AML-193 (cell line): ENCODE data around the gene OBSCN.

ENCODE experiments used
- DNase-seq, 2 experiments: peaks; one replicate each; lab custom pipeline; 2025; lab: John Stamatoyannopoulos, UW

OBSCN gene

GRCh38 chr1:228370439-228370940 is 162.6 kb downstream of the OBSCN start:
- no peak for DNase-seq

DNA sequence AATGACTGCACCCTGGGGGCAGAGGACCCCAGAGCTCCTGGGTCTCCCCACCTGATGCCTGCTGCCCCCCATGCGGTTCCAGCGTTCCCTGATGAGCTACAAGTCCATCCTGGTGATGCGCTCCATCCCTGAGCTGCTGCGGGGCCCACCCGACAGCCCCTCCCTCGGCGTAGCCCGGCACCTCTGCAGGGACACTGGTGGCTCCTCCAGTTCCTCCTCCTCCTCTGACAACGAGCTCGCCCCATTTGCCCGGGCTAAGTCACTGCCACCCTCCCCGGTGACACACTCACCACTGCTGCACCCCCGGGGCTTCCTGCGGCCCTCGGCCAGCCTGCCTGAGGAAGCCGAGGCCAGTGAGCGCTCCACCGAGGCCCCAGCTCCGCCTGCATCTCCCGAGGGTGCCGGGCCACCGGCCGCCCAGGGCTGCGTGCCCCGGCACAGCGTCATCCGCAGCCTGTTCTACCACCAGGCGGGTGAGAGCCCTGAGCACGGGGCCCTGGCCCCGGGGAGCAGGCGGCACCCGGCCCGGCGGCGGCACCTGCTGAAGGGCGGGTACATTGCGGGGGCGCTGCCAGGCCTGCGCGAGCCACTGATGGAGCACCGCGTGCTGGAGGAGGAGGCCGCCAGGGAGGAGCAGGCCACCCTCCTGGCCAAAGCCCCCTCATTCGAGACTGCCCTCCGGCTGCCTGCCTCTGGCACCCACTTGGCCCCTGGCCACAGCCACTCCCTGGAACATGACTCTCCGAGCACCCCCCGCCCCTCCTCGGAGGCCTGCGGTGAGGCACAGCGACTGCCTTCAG is 163.3 kb downstream of the OBSCN start:
- DNase-seq = no peak

DNA sequence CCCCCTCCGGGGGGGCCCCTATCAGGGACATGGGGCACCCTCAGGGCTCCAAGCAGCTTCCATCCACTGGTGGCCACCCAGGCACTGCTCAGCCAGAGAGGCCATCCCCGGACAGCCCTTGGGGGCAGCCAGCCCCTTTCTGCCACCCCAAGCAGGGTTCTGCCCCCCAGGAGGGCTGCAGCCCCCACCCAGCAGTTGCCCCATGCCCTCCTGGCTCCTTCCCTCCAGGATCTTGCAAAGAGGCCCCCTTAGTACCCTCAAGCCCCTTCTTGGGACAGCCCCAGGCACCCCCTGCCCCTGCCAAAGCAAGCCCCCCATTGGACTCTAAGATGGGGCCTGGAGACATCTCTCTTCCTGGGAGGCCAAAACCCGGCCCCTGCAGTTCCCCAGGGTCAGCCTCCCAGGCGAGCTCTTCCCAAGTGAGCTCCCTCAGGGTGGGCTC is 163.9 kb downstream of the OBSCN start:
- DNase-seq = no peak

DNA sequence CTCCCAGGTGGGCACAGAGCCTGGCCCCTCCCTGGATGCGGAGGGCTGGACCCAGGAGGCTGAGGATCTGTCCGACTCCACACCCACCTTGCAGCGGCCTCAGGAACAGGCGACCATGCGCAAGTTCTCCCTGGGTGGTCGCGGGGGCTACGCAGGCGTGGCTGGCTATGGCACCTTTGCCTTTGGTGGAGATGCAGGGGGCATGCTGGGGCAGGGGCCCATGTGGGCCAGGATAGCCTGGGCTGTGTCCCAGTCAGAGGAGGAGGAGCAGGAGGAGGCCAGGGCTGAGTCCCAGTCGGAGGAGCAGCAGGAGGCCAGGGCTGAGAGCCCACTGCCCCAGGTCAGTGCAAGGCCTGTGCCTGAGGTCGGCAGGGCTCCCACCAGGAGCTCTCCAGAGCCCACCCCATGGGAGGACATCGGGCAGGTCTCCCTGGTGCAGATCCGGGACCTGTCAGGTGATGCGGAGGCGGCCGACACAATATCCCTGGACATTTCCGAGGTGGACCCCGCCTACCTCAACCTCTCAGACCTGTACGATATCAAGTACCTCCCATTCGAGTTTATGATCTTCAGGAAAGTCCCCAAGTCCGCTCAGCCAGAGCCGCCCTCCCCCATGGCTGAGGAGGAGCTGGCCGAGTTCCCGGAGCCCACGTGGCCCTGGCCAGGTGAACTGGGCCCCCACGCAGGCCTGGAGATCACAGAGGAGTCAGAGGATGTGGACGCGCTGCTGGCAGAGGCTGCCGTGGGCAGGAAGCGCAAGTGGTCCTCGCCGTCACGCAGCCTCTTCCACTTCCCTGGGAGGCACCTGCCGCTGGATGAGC is 164.5 kb downstream of the OBSCN start:
- no peak for DNase-seq

DNA sequence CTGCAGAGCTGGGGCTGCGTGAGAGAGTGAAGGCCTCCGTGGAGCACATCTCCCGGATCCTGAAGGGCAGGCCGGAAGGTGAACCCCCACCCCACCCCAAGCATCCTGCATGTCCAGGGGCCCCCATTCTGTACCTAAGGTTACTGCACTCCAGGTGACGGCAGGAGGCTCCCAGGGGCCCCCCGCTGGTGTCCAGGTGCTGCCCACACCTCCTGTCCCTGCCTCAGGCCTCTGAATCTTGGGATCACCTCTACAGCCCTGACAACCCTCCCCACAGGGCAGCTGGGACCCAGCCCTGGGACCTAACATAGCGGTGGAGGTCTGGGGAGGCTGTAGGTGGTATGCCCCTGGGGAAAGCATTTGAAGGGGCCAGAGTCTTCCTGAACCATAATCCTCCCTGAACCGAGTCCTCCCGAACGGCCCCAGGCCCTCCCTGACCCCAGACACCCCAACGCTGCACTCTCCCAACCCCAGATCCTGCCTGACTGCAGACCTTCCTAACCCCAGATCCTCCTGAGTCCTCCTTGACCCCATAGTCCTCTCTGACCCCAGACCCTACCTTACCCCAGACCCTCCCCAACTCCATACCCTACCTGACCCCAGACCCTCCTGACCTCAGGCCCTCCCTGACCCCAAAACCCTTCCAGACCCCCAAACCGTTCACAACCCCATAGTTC is 165.3 kb downstream of the OBSCN start:
- DNase-seq = no peak

- DNase-seq = no peak
These were observed 166.1 kb downstream of the OBSCN start for GRCh38 chr1:228373681-228374571.

- no peak for DNase-seq
These were observed 167.1 kb downstream of the OBSCN start for GRCh38 chr1:228374711-228375577.

GRCh38 chr1:228375578-228376261 is 167.9 kb downstream of the OBSCN start:
- no peak for DNase-seq

DNA sequence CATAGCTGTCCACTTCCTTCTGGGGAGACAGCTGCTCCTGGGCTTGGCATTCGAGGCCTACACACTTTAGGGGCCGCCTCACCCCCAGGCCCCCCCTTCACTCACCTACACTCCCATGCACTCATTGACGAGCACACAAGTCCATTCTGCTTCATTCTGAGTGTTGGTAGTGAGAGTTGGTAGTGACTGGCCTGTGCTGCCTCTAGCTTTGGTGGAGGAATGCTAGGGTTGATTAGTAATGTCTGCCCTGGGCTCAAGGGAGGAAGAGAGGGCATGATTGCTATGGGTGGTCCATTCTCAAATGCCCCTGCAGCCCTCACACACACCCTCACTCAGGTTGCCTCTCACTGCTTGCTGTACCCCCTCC is 168.4 kb downstream of the OBSCN start:
- DNase-seq = no peak

DNA sequence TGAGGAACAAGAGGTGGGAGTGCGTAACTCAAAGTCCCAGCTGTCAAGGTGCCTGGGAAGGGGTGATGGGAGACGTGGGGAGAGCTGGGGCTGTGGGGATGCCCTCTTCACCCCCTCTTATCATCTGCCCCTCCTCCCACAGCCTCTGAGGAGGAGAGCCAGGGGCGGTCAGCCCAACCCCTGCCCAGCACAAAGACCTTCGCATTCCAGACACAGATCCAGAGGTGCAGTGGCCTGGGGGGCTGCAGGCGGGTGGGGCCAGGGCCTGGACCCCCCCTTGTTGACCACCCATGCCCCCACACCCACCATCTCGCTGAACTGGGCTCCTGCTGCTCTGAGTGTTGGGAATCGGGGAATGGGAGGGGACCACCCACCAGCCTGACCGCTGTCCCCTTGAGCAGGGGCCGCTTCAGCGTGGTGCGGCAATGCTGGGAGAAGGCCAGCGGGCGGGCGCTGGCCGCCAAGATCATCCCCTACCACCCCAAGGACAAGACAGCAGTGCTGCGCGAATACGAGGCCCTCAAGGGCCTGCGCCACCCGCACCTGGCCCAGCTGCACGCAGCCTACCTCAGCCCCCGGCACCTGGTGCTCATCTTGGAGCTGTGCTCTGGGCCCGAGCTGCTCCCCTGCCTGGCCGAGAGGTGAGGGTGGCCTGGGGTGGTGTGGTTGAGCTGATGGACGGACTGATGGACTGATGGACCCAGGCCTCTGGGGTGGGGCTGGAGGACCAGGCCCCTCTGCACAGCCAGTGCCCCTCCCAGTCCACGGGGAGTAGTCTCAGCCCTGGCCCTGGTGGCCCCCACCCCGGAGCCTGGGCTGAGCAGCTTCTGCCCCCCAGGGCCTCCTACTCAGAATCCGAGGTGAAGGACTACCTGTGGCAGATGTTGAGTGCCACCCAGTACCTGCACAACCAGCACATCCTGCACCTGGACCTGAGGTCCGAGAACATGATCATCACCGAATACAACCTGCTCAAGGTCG is 169.1 kb downstream of the OBSCN start:
- DNase-seq = no peak

GRCh38 chr1:228377664-228378089 is 169.8 kb downstream of the OBSCN start:
- DNase-seq = no peak

GRCh38 chr1:228378090-228378872 is 170.4 kb downstream of the OBSCN start:
- no peak for DNase-seq

DNA sequence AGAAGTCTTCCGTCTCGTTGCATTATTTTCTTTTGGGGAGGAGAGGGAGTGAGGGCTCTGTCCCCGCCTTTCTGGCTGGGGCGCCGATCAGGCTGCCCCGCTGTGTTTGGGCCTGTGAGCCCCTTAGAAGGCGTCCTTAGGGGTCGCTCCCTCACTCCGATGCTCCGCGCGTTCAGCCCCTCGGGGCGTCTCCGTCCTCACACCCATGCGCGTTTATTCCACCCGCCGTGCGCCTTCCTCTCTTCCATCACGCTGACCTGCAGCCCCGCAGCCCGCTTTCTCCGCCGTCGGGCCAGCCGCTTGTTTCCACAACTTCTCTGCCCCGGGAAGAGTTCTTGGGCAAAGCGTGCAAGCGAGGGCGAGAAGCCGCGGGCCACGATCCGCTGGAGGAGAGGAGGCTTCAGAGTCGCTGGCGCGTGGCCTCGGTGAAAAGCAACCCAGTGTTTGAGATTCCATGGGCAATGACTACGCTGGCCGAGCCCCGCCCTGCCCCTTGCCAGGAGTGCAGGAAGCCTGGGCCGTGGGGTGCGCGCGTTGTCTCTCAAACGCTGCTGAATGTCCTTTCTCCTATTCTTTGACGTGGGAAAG is 171.1 kb downstream of the OBSCN start:
- no peak for DNase-seq

DNA sequence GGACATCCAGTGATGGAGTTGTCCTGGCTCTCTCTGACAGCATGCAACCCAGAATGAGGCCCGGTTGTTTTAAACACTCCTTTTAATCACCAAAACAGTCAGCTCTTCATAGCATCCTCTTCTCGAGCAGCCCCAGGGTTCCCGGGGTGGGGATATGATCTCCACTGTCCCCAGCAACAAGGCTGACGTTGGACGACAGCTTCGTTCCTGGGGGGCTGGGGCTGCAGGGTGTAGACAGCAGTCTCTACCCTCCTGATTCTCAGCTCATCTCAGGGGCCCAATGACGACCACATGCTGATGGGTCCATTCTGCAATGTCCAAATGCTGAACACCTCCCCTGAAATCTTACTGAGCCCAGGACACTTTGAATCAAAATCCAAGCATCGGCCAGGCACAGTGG is 171.8 kb downstream of the OBSCN start:
- no peak for DNase-seq

GRCh38 chr1:228381356-228381755 is 173.5 kb downstream of the OBSCN start:
- DNase-seq = no peak

DNA sequence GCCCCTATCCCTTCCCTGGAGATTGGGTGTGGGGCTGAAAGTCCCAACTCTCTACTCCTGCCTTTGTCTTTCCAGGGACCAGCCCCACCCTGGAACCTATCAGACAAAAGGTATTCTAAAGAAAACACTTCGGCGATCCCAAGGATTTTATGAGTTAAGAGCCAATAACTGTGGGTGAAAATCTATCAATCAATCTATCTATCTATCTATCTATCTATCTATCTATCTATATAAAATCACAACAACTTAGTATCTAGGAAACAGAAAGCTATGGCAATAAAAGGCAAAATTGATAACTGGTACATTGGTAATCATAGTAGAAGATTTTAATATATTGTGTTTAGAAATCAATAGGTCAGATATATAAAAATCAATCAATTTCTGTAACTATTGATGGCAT is 175.9 kb downstream of the OBSCN start:
- DNase-seq = no peak

DNA sequence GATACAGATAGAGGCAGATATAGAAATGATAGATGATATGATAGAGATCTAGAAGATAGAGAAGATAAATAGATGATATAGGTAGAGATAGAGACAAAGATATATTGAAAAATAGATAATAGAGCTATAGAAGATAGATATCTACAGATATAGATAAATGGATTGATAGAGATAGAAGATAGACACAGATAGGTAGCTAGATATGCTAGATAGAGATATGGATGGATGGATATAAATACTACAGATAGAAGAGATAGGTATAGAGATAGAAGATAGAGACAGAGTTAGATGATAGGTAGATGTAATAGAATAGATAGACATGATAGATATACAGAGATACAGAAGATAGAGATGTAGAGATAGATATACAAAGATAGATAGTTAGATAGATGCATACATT is 177.4 kb downstream of the OBSCN start:
- no peak for DNase-seq
